GM08714 (cell line): ENCODE data around the gene PVALEF.
"Not testable (repeated sequence)": the region's sequence is repeated elsewhere in the genome, so short reads cannot be mapped to it uniquely, and the experiment has no call there.

Experiments used
- H3K4me3 ChIP-seq: fragments of 200-500 bp; sonication (Bioruptor generic); 2 replicates; pipeline ENCODE4 v1.5.1; 2014; ENCODE audit warnings: mild to moderate bottlenecking, low read length, inconsistent platforms
- ZNF274 ChIP-seq: IDR thresholded peaks from 2 replicates; pipeline ENCODE4 v1.6.1; 2012; ENCODE audit warnings: mild to moderate bottlenecking, low read depth, low read length

Gene PVALEF

DNA sequence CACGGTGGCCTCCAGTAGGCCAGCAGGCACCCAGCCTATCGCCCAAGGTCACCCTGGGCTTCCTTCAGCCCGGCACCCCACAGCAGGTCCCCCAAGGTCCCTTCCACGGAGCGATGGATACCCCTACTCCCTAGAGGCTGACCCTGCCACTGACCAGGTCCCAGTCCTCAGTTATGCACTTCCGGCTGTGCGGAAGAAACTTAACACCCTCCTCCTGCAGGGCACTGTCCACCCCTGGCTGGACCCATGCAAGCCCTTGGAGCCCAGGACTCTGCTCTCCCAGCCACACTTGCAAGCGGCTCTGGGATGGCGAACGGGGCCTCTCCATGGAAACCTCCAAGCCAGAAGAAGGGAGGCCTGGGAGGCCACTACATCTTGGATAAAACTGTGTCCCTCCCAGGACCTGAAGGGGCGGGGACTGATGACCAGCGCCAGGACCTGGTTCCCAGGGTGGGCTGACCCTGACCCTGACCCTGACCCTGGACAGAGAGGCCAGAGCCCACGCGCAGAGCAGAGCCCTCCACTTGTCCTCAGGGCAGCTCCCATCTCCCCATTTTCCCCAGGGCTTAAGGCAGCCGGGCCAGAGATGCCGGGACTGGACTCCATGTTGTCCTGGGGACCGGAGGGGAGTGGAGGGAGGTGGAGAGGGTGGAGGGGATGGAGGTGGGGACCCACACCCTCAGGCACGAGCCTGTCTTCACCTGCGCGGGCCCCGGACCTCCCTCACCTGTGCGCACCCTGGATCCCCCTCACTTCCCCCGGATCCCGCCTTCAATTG lies 56.7 kb downstream of the PVALEF start:
- no peak for TF ChIP-seq ZNF274
- H3K4me3 ChIP-seq: peak overlapping the region; percentile 84

DNA sequence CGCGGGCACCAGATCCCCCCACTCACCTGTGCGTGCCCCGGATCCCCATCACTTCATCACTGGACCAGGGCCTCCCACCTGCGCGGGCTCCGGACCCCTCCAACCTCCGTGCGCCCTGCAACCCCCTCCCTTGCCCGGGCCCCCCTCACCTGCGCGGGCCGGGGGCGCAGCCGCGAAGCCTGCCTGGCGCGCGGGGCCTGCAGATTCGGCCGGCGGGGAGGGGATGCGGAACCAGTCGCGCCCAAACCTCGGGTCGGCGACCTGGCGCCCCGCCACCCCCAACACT lies 57.3 kb downstream of the PVALEF start:
- TF ChIP-seq ZNF274: no peak
- H3K4me3 ChIP-seq: peak overlapping the region; percentile 84

GRCh38 chr17:81222906-81223761 lies 57.8 kb downstream of the PVALEF start, which contains the start of gene CEP131:
Gene CEP131, minus strand, starts transcription at chr17:81222965. Its CDS starts 2,909 bp downstream, at chr17:81220056.
- peak within 1 kb of the TSS; percentile 84 for H3K4me3 ChIP-seq
- no peak for TF ChIP-seq ZNF274

- H3K4me3 ChIP-seq: no peak overlapping the region; the same call in 1 of the 2 replicates
- TF ChIP-seq ZNF274: no peak
Observed at GRCh38 chr17:81223762-81224130, 58.4 kb downstream of the PVALEF start.

DNA sequence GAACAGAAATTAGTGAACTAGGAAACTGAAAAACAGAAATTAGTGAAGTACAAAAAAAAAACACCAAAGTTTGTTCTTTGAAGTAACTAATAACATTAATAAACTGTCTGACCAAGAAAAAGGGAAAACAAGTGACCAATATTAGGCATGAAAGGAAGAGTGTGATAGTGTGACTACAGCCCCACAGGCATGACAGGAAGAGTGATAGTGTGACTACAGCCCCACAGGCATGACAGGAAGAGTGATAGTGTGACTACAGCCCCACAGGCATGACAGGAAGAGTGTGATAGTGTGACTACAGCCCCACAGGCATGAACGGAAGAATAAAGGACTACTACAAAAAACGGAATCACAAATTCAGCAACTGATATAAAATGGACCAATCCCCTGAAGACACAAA lies 62.3 kb downstream of the PVALEF start:
- not testable (repeated sequence) for H3K4me3 ChIP-seq

DNA sequence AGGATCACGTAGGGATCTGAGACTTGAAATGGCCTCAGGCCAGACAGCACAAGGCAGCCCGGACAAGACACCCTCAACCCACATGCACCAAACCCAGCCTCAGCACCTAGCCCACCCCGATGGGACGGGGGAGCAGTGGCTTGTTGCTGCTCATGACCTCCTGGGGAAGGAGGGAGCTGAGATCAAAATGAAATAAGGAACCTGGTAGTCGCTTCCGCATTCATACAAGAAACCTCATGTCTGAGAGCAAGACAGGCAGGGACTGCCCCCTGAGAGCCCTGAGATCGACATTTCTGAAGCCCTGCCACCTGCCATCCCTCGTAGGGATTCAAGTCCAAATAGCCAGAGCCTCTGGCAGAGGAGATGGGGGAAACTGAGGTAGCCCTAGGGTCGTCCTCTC lies 63.1 kb downstream of the PVALEF start:
- no peak for TF ChIP-seq ZNF274
- H3K4me3 ChIP-seq: no peak overlapping the region

- TF ChIP-seq ZNF274: no peak
- H3K4me3 ChIP-seq: no peak overlapping the region
Observed at GRCh38 chr17:81228834-81229665, 63.7 kb downstream of the PVALEF start.

DNA sequence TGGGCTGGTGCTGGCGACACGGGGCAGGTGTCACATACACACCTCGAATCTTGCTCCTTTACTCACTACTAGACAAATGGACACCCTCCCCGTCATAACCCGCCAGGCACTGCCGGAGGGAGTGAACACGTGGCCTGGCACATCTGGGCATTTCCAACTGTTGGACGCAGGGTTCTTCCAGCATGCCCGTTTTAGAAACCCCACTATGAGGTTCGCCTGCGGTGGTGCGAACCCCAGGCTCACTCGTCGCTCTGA lies 64.3 kb downstream of the PVALEF start:
- no peak overlapping the region for H3K4me3 ChIP-seq
- TF ChIP-seq ZNF274: no peak

- no peak for TF ChIP-seq ZNF274
Observed at GRCh38 chr17:81230043-81230820, 64.9 kb downstream of the PVALEF start.

GRCh38 chr17:81231121-81231645 lies 65.9 kb downstream of the PVALEF start:
- no peak overlapping the region for H3K4me3 ChIP-seq
- TF ChIP-seq ZNF274: no peak

More at GRCh38 chr17:81230043-81230820, 64.9 kb downstream of the PVALEF start:
- H3K4me3 ChIP-seq: no peak overlapping the region

DNA sequence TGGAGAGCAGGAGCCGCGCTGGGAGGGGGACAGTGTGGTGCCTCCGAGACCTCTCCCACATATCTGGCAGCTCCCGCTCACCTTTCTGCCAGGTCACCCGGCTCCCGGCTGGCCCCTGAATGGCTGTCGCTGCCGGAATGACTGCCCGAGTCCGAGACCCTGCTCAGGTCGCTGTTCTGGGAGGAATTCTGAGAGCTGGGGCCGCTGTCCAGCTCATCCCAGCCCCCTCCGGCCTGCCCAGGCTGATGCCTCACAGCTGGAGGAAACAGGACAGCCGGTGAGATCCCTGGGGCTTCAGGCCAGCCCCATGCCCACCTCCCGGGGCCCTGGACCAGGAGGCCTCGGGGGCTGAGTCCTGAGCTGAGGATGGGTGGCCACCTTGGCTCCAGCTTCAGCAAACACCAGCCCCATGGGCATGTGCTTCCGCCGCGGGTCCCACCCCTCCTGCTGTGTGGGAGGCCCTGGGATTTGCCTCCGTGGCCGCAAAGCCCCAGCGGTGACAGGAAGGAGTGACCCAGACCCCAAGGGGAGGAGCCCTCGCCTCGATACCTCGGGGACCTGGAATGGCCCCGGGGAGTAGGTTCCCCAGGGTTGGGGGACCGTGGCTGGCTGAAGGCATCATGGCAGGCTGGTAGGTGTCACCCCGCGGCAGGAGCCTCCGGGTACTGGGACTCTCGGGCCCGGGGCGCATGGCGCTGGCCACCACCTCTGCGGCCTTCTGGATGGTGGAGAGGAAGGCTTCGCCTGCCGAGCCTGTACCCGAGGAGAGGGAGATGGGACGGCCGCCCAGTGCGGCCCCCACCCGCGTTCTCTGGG lies 66.7 kb downstream of the PVALEF start:
- H3K4me3 ChIP-seq: no peak overlapping the region
- TF ChIP-seq ZNF274: no peak
